Neural progenitor cell (in vitro differentiated cells): ENCODE results near the gene KCNAB1.

Experiments used
- EZH2phosphoT487 ChIP-seq: fragments of 200-600 bp; sonication (generic); IDR thresholded peaks from 2 replicates; pipeline ENCODE4 v1.6.1; 2017; ENCODE audit warnings: antibody characterized with exemption
- TF ChIP-seq, protein P1 (sequence below): fragments of 200-600 bp; sonication (generic); IDR thresholded peaks from 2 replicates; pipeline ENCODE4 v1.5.1; 2017; ENCODE audit warnings: antibody characterized with exemption, mild to moderate bottlenecking

DNA sequence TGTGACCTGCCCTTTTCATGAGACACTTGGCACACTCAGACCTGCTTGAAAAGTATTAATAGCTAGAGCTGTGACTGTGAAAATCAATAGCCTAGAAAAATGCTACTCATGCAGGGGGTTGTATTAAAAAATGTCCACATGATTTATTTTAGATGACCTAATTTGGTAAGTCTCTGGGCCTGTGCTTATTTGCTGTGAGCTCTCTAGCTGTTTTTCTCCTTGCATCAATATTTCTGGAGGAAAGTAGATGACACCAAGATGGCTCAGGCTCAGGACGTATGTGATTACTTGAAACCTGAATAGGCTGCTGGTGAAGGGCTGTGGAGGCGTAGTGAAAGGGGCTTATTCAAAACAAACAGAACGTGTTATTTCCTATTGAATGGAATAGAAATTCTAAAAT is 29.5 kb downstream of the KCNAB1 start:
- no peak for TF ChIP-seq EZH2phosphoT487
- TF ChIP-seq, protein P1, sequence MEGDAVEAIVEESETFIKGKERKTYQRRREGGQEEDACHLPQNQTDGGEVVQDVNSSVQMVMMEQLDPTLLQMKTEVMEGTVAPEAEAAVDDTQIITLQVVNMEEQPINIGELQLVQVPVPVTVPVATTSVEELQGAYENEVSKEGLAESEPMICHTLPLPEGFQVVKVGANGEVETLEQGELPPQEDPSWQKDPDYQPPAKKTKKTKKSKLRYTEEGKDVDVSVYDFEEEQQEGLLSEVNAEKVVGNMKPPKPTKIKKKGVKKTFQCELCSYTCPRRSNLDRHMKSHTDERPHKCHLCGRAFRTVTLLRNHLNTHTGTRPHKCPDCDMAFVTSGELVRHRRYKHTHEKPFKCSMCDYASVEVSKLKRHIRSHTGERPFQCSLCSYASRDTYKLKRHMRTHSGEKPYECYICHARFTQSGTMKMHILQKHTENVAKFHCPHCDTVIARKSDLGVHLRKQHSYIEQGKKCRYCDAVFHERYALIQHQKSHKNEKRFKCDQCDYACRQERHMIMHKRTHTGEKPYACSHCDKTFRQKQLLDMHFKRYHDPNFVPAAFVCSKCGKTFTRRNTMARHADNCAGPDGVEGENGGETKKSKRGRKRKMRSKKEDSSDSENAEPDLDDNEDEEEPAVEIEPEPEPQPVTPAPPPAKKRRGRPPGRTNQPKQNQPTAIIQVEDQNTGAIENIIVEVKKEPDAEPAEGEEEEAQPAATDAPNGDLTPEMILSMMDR = no peak
